Measurements from ENCODE around the gene MFSD12.
"Not testable (repeated sequence)": the region's sequence is repeated elsewhere in the genome, so short reads cannot be mapped to it uniquely, and the experiment has no call there.

Gene MFSD12

GRCh38 chr19:3570606-3571011 lies 13.2 kb upstream of the MFSD12 start:
- in situ Hi-C loops (cut with HindIII; ENCODE audit: low pct_ligation_motif_present, low sequenced_read_pairs): no loop called here
- H3K4me3 ChIP-seq (ENCODE audit: low read depth, low read length): no peak overlapping the region

GRCh38 chr19:3570042-3570441 lies 12.7 kb upstream of the MFSD12 start:
- H3K36me3 ChIP-seq (replicated peaks); H3K27ac ChIP-seq; H3K4me3 ChIP-seq (ENCODE audit: low read depth, low read length); H3K27me3 ChIP-seq (replicated peaks); DNase-seq; in situ Hi-C loops (cut with HindIII; ENCODE audit: low pct_ligation_motif_present, low sequenced_read_pairs): not testable (repeated sequence)

More at GRCh38 chr19:3570606-3571011, 13.2 kb upstream of the MFSD12 start:
- Histone ChIP-seq H3K36me3 (replicated peaks) (peaks cover 7% of the 10 kb centered on the region), H3K27ac (no peak overlapping the region), H3K27me3 (replicated peaks) (no peaks in the 10 kb centered on the region)
- DNase-seq: no peak
- no peak for TF ChIP-seq CTCF (IDR thresholded peaks at IDR 0.05; ENCODE audit: low read depth, low read length, missing control alignments)

- Histone ChIP-seq H3K27ac (peak overlapping the region; percentile 60), H3K36me3 (replicated peaks) (no peaks in the 10 kb centered on the region), H3K27me3 (replicated peaks) (no peaks in the 10 kb centered on the region), H3K4me3 (ENCODE audit: low read depth, low read length) (no peak overlapping the region)
- peak; percentile 89 for DNase-seq
- TF ChIP-seq CTCF (IDR thresholded peaks at IDR 0.05; ENCODE audit: low read depth, low read length, missing control alignments): no peak
- in situ Hi-C loops (cut with HindIII; ENCODE audit: low pct_ligation_motif_present, low sequenced_read_pairs): no loop called here
Observed at GRCh38 chr19:3565139-3565538, 7.8 kb upstream of the MFSD12 start.

- Histone ChIP-seq H3K27ac (no peak overlapping the region), H3K27me3 (replicated peaks) (no peaks in the 10 kb centered on the region), H3K4me3 (ENCODE audit: low read depth, low read length) (no peak overlapping the region), H3K36me3 (replicated peaks) (no peaks in the 10 kb centered on the region)
- no peak for DNase-seq
- in situ Hi-C loops (cut with HindIII; ENCODE audit: low pct_ligation_motif_present, low sequenced_read_pairs): no loop called here
- no peak for TF ChIP-seq CTCF (IDR thresholded peaks at IDR 0.05; ENCODE audit: low read depth, low read length, missing control alignments)
Observed at GRCh38 chr19:3563709-3564524, 6.5 kb upstream of the MFSD12 start.

GRCh38 chr19:3556978-3557460 lies 367 bp downstream of the MFSD12 start:
- peak overlapping the region; percentile 52 for H3K27ac ChIP-seq
- in situ Hi-C loops (cut with HindIII; ENCODE audit: low pct_ligation_motif_present, low sequenced_read_pairs): no loop called here
- no peak for DNase-seq
- H3K4me3 ChIP-seq (ENCODE audit: low read depth, low read length): peak overlapping the region; percentile 83
- H3K27me3 ChIP-seq (replicated peaks): no peaks in the 10 kb centered on the region
- no peaks in the 10 kb centered on the region for H3K36me3 ChIP-seq (replicated peaks)
- peak; percentile 4 for TF ChIP-seq CTCF (IDR thresholded peaks at IDR 0.05; ENCODE audit: low read depth, low read length, missing control alignments)

GRCh38 chr19:3556423-3556977 lies 886 bp downstream of the MFSD12 start:
- H3K4me3 ChIP-seq (ENCODE audit: low read depth, low read length): peak overlapping the region; percentile 83
- no peaks in the 10 kb centered on the region for H3K36me3 ChIP-seq (replicated peaks)
- no peak for DNase-seq
- no peaks in the 10 kb centered on the region for H3K27me3 ChIP-seq (replicated peaks)
- in situ Hi-C loops (cut with HindIII; ENCODE audit: low pct_ligation_motif_present, low sequenced_read_pairs): no loop called here
- TF ChIP-seq CTCF (IDR thresholded peaks at IDR 0.05; ENCODE audit: low read depth, low read length, missing control alignments): no peak
- H3K27ac ChIP-seq: peak overlapping the region; percentile 52
